ENCODE measurements around the gene CDADC1.
A peak's percentile ranks its signal among the peaks of the same experiment; 100 is the strongest.

CDADC1 gene

DNA sequence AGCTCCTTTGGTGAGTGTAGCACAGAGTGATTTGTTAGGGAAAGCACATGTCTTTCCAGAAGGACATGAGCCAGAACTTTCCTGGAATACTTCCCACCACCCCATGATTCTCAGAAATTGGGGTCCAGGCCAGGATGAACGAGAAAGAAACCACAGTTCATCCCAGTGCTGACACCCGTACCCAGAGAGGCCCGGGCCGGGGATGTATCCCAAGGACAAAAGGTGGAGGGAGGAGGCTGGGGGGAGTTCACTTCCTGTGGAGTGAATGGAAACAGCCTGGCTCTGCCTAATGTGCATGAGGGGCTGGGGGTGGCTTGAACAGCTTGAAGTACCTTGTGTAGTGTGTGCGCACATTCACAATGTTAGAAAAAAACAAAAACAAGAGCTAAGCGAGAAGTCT lies 47.5 kb downstream of the CDADC1 start:
- DNase-seq (ENCODE audit: low spot score), result no peak

DNA sequence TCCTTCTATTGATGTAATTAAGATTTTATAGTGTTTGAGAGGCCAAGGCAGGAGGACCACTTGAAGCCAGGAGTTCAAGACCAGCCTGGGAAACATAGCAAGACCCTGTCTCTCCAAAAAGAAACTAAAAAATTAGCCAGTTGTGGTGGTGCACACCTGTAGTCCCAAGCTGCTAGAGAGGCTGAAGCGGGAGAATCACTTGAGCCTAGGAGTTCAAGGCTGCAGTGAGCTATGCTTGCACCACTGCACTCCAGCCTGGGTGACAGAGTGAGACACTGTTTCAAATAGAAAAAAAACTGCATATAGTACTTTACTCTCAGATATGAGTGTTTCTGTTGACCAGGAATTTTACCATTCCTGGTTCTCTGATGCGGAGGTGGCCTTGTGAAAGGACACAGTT lies 48.9 kb downstream of the CDADC1 start:
- DNase-seq (ENCODE audit: low spot score), result no peak

DNA sequence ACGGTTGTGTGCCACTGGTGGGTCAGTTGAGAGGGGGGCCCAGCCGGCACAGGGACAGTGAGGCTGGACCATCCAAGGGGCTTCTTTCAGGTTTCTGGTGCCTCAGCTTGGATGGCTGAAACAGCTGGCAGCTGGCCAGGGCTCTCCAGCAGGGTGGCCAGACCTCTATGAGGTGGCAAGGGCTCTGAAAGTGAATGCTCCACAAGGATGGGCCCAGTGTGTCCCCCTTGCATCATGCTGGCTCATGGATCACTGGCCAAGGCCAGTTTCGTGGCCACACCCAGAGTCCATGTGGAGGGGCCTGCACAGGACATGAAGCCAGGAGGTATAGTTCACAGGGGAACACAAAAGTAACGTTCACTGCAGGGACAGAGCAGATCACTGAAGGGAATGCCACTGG lies 49.6 kb downstream of the CDADC1 start:
- no peak for DNase-seq (ENCODE audit: low spot score)

DNA sequence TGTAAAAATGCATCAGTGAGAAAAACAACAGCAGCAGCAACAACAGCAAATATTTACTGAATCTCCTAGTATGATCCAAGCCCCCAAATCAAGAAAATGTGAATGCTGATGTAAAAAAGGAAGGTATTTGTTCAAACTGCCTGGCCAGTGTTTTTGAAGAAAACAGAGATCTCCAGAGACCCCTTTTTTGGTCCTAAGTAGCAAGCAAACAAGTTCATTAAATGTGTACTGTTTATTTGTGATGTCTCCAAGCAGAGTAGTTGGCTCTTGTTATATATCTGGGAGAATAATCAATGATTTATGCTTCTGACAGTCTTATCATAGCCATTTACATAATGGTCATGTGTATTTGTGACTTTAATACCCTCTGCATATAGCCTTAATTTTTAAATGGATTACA lies 50.7 kb downstream of the CDADC1 start:
- DNase-seq (ENCODE audit: low spot score), result no peak

DNA sequence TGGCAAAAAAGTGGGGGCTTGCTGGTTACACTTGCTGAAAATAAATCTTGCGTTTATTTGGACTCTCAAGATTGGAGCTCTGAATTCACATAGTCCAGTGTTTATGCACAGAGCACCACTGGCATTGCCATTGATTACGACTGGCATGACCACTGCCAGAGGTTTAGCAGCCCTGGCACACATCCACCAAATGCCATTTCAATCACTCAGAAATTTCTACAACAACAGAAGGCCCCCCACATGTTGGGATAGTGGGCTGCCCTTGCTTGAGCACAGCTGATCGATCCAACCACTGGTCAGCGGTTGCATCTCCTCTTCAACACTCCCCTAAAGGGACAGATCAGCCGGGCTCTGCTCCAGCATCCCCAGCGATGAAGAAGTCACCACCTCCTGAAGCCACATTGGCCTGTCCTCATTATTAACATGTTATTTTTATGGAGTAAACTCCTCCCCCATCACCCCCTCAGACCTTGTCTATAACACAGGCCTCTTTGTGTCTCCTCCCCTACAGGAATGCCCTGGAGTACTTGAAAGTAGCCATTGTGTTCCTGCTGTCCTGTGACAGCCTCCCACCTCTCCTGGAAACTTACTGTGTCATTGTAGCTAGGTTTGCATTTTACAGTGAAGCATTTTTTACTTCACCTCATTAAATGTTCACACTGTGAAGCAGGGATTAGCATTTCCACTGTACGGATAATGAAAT lies 51.3 kb downstream of the CDADC1 start:
- DNase-seq (ENCODE audit: low spot score), result no peak

DNA sequence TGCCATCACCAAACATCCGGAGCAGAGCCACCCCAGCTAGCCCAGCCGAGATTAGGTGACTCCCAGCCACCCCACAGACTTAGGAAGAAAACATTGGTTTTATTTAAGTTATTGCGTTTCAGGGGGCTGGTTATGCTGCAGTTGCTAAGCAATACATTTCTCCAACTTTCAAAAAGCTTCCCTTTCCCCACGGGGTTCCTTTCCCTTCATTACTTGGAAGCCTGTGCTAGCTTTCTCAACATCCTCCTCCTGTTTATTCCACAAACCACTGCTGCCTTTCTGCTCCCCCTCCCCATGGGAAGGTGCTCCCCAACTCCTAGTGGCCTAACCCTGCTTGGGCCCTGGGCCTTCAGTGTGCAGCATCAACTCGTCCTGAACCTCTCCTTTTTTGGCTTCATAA lies 52.6 kb downstream of the CDADC1 start:
- no peak for DNase-seq (ENCODE audit: low spot score)

DNA sequence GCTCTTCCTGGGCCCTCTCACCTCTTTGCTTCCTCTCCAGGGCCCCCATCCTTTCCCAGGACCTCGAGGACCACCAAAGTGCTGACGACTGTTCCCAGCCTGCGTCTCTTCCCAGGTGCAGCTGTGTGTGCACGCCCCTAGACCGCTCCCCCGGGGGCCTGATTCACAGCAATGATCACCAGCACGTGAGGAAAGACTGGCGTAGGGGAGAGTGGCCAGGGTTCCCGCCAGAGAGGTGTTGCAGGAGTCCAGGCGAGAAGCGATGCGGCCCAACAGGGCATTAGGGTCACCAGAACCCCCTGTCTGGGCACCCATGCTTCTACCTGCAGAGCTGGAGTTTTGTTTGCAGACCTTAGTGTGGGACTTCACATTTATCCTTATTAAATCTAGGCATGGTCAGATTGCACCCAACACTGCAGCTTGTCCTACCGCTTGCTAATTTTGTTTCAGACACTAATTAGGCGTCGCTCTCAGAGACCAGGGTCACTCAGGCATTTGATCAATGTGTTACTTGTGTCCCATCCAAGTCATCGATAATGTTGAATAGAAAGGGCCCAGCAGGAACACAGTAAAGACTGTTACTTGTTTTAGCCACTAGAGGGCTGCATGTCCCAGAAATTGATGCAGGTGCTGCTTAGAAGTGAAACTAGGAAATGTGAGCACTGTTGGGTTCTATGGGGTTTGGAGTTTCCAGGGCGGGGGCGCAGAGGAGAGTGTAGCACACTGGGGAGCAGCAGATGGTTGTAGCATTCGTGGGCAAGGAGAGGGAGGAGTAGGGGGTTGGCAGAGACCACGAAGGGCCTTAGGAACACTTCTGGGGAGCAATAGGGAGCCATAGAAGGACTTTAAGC lies 53.2 kb downstream of the CDADC1 start:
- peak; percentile 71 for DNase-seq (ENCODE audit: low spot score)

DNA sequence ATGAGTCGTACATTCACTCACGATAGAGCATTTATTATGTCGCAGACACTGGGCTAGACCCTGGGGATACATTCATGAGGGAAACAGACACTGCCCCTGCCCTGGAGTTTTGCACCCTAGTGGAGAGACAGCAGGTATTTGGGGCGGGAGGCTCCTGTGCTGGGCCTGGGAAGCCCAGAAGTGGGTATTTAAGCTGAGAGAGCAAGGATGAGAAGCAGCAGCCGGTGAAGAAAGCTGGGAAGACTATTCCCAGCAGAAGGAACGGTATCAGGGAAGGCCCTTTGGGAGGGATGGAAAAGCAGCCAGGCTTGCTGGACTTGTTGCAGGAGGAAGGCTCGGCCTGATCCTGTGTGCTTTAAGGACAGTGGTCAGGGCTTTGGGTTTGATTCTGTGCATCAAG lies 54.5 kb downstream of the CDADC1 start:
- no peak for DNase-seq (ENCODE audit: low spot score)

DNA sequence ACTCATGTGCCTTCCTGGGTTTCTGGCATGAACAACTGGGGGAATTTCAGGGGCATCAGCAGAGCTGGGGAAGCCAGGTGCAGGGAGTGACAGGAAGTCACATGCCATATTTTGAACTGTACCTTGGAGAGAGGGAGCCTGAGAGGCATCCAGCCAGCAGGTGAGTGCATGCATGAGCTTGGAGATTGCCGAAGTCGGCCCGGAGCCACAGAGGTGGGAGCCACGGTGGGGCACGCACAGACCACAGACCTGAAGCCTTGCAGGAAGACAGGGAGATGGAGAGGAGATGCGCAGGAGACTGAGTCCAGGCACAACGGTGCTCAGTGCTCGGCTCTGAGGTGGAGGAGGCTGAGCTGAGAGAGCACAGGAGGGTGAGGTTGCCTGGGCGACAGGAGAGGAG lies 55.1 kb downstream of the CDADC1 start:
- no peak for DNase-seq (ENCODE audit: low spot score)

DNA sequence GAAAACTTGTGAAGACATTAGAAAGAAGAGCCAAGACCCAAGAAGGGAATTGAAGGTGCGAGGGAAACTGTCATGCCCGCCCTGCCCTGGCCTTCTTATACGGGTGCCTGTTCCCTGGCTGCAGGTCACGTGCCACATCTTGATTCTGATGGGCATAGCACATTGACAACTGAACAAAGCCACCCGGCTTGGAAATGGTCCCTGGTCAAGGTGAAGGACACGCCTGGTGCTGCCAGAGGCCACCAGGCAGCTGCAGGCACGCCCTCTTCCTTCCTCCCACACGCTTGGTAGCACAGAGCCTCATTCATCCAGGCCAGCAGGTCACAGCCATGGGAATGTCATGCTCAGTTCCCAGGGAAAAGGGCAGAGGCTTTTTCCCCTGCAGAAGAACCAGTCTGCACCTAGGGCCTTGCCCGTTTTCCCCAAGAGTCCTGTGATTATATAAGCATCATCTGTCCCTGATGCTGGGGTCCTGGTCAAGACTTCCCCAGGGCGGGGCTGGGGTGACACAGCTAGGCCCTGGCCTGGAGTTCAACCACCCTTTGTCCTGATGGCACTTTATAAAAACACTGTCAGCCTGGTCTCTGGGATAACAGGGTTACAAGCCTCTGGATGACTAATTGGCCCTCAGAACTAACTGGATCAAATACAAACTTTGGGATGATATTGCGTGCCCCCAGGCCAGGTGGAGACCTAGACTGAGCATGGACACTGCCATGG lies 56.0 kb downstream of the CDADC1 start:
- DNase-seq (ENCODE audit: low spot score), result no peak

DNA sequence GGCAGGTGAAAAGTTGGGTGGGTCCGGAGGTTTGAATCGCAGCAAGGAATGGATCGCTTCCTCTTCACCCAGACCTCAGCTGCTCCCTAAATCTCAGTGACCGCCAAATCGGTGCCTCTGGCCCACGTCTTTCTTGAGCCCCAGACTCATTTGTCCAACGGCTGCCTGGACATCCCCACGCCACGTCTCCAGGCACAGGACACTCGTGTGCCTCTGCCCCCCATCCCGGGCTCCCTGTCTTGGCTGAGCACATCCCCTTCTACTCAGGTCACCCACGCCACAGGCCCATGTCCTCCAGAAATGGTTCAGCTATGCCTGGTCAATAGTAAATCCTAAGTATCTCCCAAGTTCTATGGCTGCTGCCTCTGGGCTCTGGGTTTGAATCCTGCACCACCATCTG lies 56.6 kb downstream of the CDADC1 start:
- DNase-seq (ENCODE audit: low spot score), result no peak

DNA sequence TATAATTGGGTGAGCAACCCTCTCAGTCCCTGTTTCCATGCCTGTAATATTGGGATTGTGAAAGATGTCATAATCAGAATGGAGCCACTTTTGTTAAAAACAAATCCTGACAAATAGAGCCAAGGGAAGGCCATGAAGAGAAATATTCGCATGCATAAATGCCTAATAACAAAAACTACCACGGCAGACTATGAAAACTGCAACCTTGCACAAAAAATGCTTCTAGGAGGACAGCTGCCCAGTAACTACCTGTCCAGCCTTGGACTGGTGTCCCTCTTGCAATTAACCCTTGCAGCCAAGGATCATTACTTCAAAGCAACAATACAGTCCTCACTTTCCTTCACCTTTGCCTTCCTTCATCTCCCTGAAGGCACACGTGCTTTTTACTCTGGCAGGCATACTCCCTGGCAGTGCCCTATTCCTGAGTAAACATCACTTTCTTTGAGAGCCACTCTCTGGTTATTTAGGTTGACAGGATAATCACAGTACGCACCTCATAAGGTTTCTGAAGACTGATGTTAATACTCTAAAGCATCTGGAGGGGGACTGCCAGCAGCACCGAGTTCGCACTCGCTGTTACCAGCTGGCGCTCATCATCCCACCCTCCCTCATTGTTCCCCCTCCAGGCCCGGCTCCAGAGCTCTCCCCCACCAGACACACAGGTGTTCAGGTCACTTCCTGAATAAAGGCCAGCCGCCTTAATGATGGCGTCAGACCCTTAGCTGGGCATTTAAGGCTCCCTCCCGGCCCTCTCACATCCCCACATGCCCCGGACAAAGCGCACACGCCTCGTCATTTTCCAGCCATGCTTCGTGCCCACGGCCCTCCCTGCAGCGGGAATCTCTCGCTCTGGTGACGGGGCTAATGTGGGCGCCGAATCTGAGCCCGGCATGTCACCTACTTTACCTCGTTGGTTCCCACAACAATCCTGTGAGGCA lies 57.3 kb downstream of the CDADC1 start:
- DNase-seq (ENCODE audit: low spot score), result no peak

DNA sequence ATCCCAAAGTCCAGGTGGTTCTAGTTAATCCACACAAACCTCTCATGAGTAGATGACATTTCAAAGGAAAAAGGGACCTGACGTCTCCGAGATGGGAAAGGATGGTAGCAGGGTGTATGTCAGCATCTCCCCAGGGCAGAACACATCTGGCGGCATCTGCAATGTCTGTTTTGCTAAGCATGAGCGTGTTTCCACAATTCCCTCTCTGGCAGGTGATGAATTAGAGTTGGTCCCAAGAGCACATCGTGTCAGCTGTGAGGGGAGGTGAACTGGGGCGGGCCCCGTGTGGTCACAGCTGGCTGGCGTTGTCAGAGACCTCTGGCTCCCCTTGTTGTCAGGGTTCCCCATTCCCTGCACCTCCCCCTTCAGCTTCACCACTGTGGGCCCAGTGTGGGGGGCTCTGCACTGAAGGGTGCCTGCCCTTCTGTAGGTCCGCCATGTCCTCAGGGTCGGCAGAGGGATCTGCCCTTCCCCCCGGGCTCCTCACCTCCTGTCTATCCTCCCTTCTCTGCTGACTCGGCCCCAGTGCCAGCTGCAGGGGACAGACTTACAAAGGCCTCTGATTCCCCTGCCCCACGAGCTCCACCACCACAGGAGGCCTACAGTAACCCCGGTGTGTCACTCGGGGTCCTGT lies 58.2 kb downstream of the CDADC1 start:
- no peak for DNase-seq (ENCODE audit: low spot score)

DNA sequence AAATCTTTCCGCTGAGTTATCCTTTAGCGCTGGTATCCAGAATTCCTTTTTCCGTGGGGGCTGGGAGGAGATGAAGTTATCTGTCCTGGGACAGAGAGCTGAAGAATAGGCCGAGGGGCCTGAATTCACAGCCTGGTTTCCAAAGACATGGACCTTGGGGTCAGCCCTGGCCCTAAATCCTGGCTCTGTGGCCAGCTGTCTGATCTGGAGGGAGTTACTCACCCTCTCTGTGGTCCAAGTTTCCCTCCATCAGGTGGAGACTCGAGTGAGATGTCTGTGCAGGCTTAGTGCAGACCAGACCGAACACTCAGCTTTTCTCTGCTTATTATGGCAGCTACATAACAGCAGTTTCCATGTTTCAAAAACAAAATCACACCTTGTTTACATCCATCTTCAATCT lies 59.6 kb downstream of the CDADC1 start:
- DNase-seq (ENCODE audit: low spot score), result no peak

DNA sequence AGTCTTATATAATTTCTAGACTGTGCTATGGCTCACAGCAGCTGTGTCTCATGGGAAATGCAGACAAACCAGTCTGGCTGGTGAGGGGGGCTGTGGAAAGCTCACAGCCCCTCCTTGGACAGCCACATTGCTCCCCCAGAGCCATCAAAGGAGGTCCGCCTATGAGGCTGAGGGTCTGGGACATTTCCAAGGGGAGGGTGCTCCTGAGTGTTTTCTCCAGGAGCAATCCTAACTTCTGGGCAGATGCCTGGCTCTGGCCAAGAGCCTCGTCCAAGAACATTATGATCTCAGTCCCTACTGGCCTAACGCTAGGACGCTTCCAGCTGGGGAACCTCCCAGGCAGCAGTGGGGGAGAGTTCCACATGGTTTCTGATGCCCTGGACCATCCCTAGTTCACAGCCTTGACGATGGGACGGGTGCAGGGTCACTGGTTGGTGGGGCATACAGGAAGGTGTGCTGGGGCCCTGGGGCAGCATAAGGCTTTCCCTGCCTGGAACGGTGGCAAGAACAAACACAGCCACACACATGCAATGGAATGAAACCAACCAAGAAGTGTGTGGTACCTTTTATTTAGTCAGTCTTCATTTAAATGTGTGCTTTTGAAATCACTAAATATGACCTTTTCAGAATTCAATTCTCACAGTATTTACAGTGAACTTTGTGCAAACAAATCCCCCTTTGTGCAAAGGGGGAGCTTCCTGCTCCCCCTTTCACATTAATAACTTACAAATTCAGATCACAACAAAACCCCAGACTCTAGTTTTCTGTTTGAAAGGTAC lies 60.6 kb downstream of the CDADC1 start:
- peak; percentile 79 for DNase-seq (ENCODE audit: low spot score)

DNA sequence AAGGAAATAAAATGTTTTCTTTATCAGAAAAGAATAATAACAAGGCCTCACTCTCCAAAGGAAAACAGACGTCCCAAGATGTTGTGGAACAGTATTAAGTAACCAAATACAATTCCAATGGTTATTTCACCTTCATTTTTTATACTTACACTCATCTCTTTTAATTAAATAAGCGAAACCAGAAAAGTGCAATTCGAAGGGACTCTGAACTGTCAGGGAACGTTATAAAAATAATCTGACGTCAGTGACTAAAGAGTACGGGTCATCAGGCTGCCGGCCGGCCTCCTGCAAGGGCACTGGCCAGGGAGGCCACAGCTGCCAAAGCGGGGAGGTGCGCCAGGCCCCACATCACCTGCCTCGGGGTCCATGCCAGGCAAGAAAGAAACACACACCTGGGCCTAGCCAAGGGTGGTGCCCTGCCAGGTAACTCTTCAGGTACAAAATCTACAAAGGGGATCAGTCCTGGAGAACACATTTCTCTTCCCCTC lies 61.2 kb downstream of the CDADC1 start:
- no peak for DNase-seq (ENCODE audit: low spot score)

DNA sequence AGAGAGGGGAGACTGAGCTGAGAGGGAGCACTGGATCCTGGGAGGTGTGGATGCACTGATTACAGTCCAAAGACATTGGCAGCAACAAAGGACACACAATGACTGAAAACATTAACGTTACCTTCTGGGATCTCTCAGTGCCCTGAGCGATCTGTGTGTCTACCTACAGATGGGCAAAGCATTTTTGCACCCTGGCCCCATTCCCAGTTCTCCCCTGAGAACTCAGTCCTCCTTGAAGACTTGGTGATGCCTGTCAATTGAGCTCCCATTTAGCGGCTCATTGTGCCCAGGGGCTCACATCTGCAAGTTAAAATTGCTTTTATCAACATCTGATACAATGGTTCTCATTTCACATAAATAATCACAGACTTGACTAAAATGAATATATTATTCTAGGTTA lies 62.5 kb downstream of the CDADC1 start:
- no peak for DNase-seq (ENCODE audit: low spot score)

DNA sequence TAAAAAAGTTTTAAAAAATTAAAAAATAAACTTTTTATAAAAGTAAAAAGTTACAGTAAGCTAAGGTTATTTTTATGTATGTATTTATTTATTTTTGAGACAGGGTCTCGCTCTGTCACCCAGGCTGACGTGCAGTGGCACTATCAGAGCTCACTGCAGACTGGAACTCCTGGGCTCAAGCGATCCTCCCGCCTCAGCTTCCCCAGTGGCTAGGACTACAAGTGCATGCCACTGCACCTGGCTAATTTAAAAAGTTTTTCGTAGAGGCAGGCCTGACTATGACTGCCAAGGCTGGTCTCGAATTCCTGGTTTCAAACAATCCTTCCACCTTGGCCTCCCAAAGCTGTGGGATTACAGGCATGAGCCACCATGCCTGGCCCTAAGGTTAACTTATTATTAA lies 64.1 kb downstream of the CDADC1 start:
- no peak for DNase-seq (ENCODE audit: low spot score)

DNA sequence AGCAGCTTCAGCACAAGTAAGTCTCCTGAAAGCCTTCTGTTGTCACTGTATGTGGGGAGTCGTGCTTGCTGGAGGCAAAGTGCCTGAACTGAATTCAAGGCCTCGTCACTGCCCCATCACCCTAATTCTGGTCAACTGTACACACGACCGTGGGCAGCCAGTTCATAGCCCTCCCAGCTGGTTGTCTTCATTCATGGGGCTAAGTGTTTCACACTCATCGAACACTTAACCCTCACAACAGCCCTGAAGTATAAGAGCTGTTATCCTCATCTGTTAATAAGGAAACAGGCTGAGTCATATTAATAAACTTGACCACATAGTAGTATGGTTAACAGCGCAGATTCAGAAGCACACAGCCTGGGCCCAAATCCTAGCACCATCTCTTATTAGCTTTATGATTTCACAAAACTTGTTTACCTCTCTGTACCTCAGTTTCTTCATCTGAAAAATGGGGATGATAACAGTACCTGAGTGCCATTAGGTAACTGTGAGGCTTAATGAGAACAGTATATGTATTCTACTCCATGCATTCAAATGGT lies 66.7 kb downstream of the CDADC1 start:
- DNase-seq (ENCODE audit: low spot score), result no peak

DNA sequence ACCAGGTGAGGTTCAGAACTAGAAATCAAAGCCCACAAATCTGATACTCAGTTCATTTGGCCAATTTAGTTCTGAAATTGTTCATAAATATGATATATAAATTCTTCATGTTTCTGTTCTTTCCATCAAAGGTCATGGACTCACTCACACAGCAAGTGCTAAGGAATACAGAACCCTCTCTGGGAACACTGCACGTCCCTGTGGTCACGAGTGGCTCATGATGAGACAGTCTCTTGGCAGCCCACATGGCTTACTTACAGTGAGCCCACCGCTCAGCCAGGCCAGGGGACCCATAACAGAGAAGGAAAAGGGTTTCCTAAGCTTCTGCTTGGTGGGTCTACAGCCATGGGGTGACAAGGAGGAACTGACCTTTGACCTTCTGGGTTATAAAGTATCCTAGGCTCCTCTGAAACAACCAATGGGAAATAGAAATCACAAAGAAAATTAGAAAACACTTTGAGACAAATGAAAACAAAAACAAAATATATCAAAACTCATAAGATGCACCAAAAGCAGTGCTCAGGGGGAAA lies 67.4 kb downstream of the CDADC1 start:
- DNase-seq (ENCODE audit: low spot score), result no peak
